C4-2B (cell line): Measurements from ENCODE around the gene WNT7B.

Source experiments
- CTCF ChIP-seq: fragments of 450-650 bp; conservative IDR thresholded peaks from 2 replicates; pipeline ENCODE4 v1.5.1; 2017; ENCODE audit warnings: mild to moderate bottlenecking
- ZFX ChIP-seq: fragments of 450-650 bp; IDR thresholded peaks from 2 replicates; pipeline ENCODE4 v1.6.1; 2017

GRCh38 chr22:46008836-46009596, 32.1 kb upstream of the WNT7B start:
- TF ChIP-seq CTCF (no peak), ZFX (no peak)
